ENCODE data around the gene RNF225.

The RNF225 gene

GRCh38 chr19:58381460-58382212 lies 13.8 kb upstream of the RNF225 start:
- H3K4me1 ChIP-seq (ENCODE audit: control insufficient read depth, insufficient read depth, low read length) = peaks cover 31% of the 10 kb centered on the region
- H3K27me3 ChIP-seq (replicated peaks; ENCODE audit: control insufficient read depth, insufficient read depth, low read length) = no peaks in the 10 kb centered on the region
- peak overlapping the region; percentile 87 for H3K4me3 ChIP-seq (ENCODE audit: low read length)
- no peaks in the 10 kb centered on the region for H3K36me3 ChIP-seq (ENCODE audit: control insufficient read depth, insufficient read depth, low read length, severe bottlenecking)
- peak overlapping the region; percentile 91 for H3K9ac ChIP-seq (ENCODE audit: low read length)
- DNase-seq (ENCODE audit: low read depth) = no peak
- no peaks in the 10 kb centered on the region for H3K9me3 ChIP-seq (ENCODE audit: control insufficient read depth, low read length)

- no peak for DNase-seq (ENCODE audit: low read depth)
Observed at GRCh38 chr19:58382997-58383603, 12.4 kb upstream of the RNF225 start.

GRCh38 chr19:58385313-58385890 lies 10.1 kb upstream of the RNF225 start:
- no peaks in the 10 kb centered on the region for H3K27me3 ChIP-seq (replicated peaks; ENCODE audit: control insufficient read depth, insufficient read depth, low read length)
- H3K36me3 ChIP-seq (ENCODE audit: control insufficient read depth, insufficient read depth, low read length, severe bottlenecking) = peaks cover 16% of the 10 kb centered on the region
- no peaks in the 10 kb centered on the region for H3K9me3 ChIP-seq (ENCODE audit: control insufficient read depth, low read length)
- H3K9ac ChIP-seq (ENCODE audit: low read length) = peak overlapping the region; percentile 100
- H3K4me3 ChIP-seq (ENCODE audit: low read length) = peak overlapping the region; percentile 94
- DNase-seq (ENCODE audit: low read depth) = no peak
- H3K4me1 ChIP-seq (ENCODE audit: control insufficient read depth, insufficient read depth, low read length) = peaks cover 35% of the 10 kb centered on the region

More at GRCh38 chr19:58382997-58383603, 12.4 kb upstream of the RNF225 start:
- Histone ChIP-seq H3K27me3 (replicated peaks; ENCODE audit: control insufficient read depth, insufficient read depth, low read length) (no peaks in the 10 kb centered on the region), H3K4me1 (ENCODE audit: control insufficient read depth, insufficient read depth, low read length) (peaks cover 36% of the 10 kb centered on the region), H3K36me3 (ENCODE audit: control insufficient read depth, insufficient read depth, low read length, severe bottlenecking) (peaks cover under 1% of the 10 kb centered on the region), H3K9me3 (ENCODE audit: control insufficient read depth, low read length) (no peaks in the 10 kb centered on the region), H3K9ac (ENCODE audit: low read length) (no peak overlapping the region), H3K4me3 (ENCODE audit: low read length) (no peak overlapping the region)

GRCh38 chr19:58385891-58386575 lies 9.4 kb upstream of the RNF225 start:
- H3K36me3 ChIP-seq (ENCODE audit: control insufficient read depth, insufficient read depth, low read length, severe bottlenecking) = peaks cover 23% of the 10 kb centered on the region
- peak overlapping the region; percentile 100 for H3K9ac ChIP-seq (ENCODE audit: low read length)
- no peak for DNase-seq (ENCODE audit: low read depth)
- H3K27me3 ChIP-seq (replicated peaks; ENCODE audit: control insufficient read depth, insufficient read depth, low read length) = no peaks in the 10 kb centered on the region
- H3K4me3 ChIP-seq (ENCODE audit: low read length) = peak overlapping the region; percentile 94
- peaks cover 40% of the 10 kb centered on the region for H3K4me1 ChIP-seq (ENCODE audit: control insufficient read depth, insufficient read depth, low read length)
- H3K9me3 ChIP-seq (ENCODE audit: control insufficient read depth, low read length) = no peaks in the 10 kb centered on the region

- H3K27me3 ChIP-seq (replicated peaks; ENCODE audit: control insufficient read depth, insufficient read depth, low read length) = no peaks in the 10 kb centered on the region
- peak within 1 kb of the TSS; percentile 100 for H3K9ac ChIP-seq (ENCODE audit: low read length)
- no peaks in the 10 kb centered on the region for H3K9me3 ChIP-seq (ENCODE audit: control insufficient read depth, low read length)
- H3K4me1 ChIP-seq (ENCODE audit: control insufficient read depth, insufficient read depth, low read length) = peaks cover 39% of the 10 kb centered on the region
- peaks cover 29% of the 10 kb centered on the region for H3K36me3 ChIP-seq (ENCODE audit: control insufficient read depth, insufficient read depth, low read length, severe bottlenecking)
- peak; percentile 99 for DNase-seq (ENCODE audit: low read depth)
- peak within 1 kb of the TSS; percentile 94 for H3K4me3 ChIP-seq (ENCODE audit: low read length)
Observed at GRCh38 chr19:58386576-58387337, 8.7 kb upstream of the RNF225 start, which contains the start of gene RPS5. TSS of gene RPS5 (plus strand) at chr19:58387269. CDS start at chr19:58388138, 869 bp downstream.

GRCh38 chr19:58387338-58388174 lies 7.9 kb upstream of the RNF225 start:
- H3K9me3 ChIP-seq (ENCODE audit: control insufficient read depth, low read length) = no peaks in the 10 kb centered on the region
- peak overlapping the region; percentile 94 for H3K4me3 ChIP-seq (ENCODE audit: low read length)
- H3K4me1 ChIP-seq (ENCODE audit: control insufficient read depth, insufficient read depth, low read length) = peaks cover 34% of the 10 kb centered on the region
- DNase-seq (ENCODE audit: low read depth) = peak; percentile 40
- peak overlapping the region; percentile 100 for H3K9ac ChIP-seq (ENCODE audit: low read length)
- peaks cover 36% of the 10 kb centered on the region for H3K36me3 ChIP-seq (ENCODE audit: control insufficient read depth, insufficient read depth, low read length, severe bottlenecking)
- no peaks in the 10 kb centered on the region for H3K27me3 ChIP-seq (replicated peaks; ENCODE audit: control insufficient read depth, insufficient read depth, low read length)

- Histone ChIP-seq H3K9ac (ENCODE audit: low read length) (peak overlapping the region; percentile 100), H3K4me1 (ENCODE audit: control insufficient read depth, insufficient read depth, low read length) (peaks cover 34% of the 10 kb centered on the region), H3K36me3 (ENCODE audit: control insufficient read depth, insufficient read depth, low read length, severe bottlenecking) (peaks cover 42% of the 10 kb centered on the region), H3K9me3 (ENCODE audit: control insufficient read depth, low read length) (no peaks in the 10 kb centered on the region), H3K27me3 (replicated peaks; ENCODE audit: control insufficient read depth, insufficient read depth, low read length) (no peaks in the 10 kb centered on the region), H3K4me3 (ENCODE audit: low read length) (peak overlapping the region; percentile 94)
- no peak for DNase-seq (ENCODE audit: low read depth)
Observed at GRCh38 chr19:58388175-58388526, 7.3 kb upstream of the RNF225 start.

- DNase-seq (ENCODE audit: low read depth) = no peak
Observed at GRCh38 chr19:58392945-58393724, 2.3 kb upstream of the RNF225 start.

GRCh38 chr19:58393725-58394033 lies 1.8 kb upstream of the RNF225 start:
- Histone ChIP-seq H3K4me3 (ENCODE audit: low read length) (no peak overlapping the region), H3K27me3 (replicated peaks; ENCODE audit: control insufficient read depth, insufficient read depth, low read length) (no peaks in the 10 kb centered on the region), H3K36me3 (ENCODE audit: control insufficient read depth, insufficient read depth, low read length, severe bottlenecking) (peaks cover 58% of the 10 kb centered on the region), H3K4me1 (ENCODE audit: control insufficient read depth, insufficient read depth, low read length) (peaks cover 10% of the 10 kb centered on the region), H3K9me3 (ENCODE audit: control insufficient read depth, low read length) (no peaks in the 10 kb centered on the region), H3K9ac (ENCODE audit: low read length) (no peak overlapping the region)
- no peak for DNase-seq (ENCODE audit: low read depth)

More at GRCh38 chr19:58392945-58393724, 2.3 kb upstream of the RNF225 start:
- H3K4me1 ChIP-seq (ENCODE audit: control insufficient read depth, insufficient read depth, low read length) = peaks cover 15% of the 10 kb centered on the region
- no peaks in the 10 kb centered on the region for H3K9me3 ChIP-seq (ENCODE audit: control insufficient read depth, low read length)
- no peaks in the 10 kb centered on the region for H3K27me3 ChIP-seq (replicated peaks; ENCODE audit: control insufficient read depth, insufficient read depth, low read length)
- no peak overlapping the region for H3K4me3 ChIP-seq (ENCODE audit: low read length)
- H3K36me3 ChIP-seq (ENCODE audit: control insufficient read depth, insufficient read depth, low read length, severe bottlenecking) = peaks cover 63% of the 10 kb centered on the region
- H3K9ac ChIP-seq (ENCODE audit: low read length) = no peak overlapping the region

- Histone ChIP-seq H3K9ac (ENCODE audit: low read length) (no peak overlapping the region), H3K4me1 (ENCODE audit: control insufficient read depth, insufficient read depth, low read length) (peaks cover 5% of the 10 kb centered on the region), H3K27me3 (replicated peaks; ENCODE audit: control insufficient read depth, insufficient read depth, low read length) (no peaks in the 10 kb centered on the region), H3K36me3 (ENCODE audit: control insufficient read depth, insufficient read depth, low read length, severe bottlenecking) (peaks cover 50% of the 10 kb centered on the region), H3K4me3 (ENCODE audit: low read length) (no peak overlapping the region), H3K9me3 (ENCODE audit: control insufficient read depth, low read length) (no peaks in the 10 kb centered on the region)
- no peak for DNase-seq (ENCODE audit: low read depth)
Observed at GRCh38 chr19:58394821-58395219, 636 bp upstream of the RNF225 start.

Measured in adipocyte (in vitro differentiated cells).